ENCODE data around the gene SUPV3L1. TPM values are rescaled to one million over a fixed set of nuclear protein-coding genes. Genes with fewer than 3 reads are reported as not detected.

The SUPV3L1 gene
- total RNA-seq, 1 donor: 11.8 TPM

GRCh38 chr10:69201045-69201444, 21.0 kb downstream of the SUPV3L1 start:
- DNase-seq (ENCODE audit: low read depth in 2 of 3, low spot score in 2 of 3): no peak

DNA sequence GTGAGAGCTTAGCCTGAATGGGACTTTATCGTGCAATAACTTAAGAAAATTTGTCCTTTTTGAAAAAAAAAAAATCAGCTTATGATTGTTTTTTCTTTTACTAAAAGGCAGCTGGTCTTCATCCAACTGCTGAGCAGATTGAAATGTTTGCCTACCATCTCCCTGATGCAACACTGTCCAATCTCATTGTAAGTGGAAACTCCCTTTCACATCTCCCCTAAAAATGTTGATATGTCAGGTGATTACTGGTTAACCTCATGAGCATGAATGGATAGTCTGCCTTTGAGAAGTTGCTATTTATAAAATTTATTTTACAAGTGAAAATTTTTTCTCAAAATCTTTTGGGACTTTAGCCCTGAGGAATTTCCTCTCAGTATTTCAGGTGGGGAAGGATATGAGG, 22.3 kb downstream of the SUPV3L1 start:
- DNase-seq (ENCODE audit: low read depth in 2 of 3, low spot score in 2 of 3): no peak

DNA sequence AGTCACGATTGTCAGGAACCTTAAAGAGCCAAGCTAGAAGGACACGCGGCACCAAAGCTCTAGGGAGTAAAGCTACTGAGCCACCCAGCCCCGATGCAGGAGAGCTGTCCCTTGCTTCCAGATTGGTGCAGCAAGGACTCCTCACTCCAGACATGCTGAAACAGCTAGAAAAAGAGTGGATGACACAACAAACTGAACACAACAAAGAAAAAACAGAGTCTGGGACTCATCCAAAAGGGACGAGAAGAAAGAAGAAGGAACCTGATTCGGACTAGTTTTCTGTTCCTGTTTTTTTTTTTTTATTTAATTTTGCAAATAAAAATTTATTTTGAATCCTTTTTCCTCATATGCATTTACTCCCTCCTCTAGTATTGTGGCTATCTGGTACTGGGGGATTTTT, 28.7 kb downstream of the SUPV3L1 start:
- DNase-seq (ENCODE audit: low read depth in 2 of 3, low spot score in 2 of 3): no peak

- no peak for DNase-seq (ENCODE audit: low read depth in 2 of 3, low spot score in 2 of 3)
Measured at GRCh38 chr10:69209787-69210484, 29.9 kb downstream of the SUPV3L1 start.

DNA sequence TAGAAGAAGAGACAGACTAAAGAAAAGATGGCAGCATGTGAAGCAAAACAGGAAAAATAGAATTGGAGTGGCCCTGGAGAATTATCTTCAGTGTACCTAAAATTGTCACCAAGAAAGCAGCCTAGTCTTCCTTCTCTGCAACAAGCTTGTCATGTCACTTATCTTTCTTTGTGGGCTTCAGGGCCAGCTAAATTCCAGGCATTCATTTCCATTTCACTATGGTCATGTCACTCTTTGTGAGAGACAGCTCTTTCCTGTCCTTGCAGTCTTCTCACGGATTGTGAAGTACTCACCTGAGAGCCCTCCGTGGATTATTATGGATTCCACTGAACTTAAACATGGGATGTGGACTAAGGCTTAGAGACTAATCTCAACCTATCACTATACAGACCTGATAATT, 31.1 kb downstream of the SUPV3L1 start:
- no peak for DNase-seq (ENCODE audit: low read depth in 2 of 3, low spot score in 2 of 3)

- DNase-seq (ENCODE audit: low read depth in 2 of 3, low spot score in 2 of 3): no peak
Measured at GRCh38 chr10:69211524-69211923, 31.5 kb downstream of the SUPV3L1 start.

GRCh38 chr10:69213591-69214311, 33.7 kb downstream of the SUPV3L1 start:
- DNase-seq (ENCODE audit: low read depth in 2 of 3, low spot score in 2 of 3): peak in 1 of 3 donors; percentile 11

DNA sequence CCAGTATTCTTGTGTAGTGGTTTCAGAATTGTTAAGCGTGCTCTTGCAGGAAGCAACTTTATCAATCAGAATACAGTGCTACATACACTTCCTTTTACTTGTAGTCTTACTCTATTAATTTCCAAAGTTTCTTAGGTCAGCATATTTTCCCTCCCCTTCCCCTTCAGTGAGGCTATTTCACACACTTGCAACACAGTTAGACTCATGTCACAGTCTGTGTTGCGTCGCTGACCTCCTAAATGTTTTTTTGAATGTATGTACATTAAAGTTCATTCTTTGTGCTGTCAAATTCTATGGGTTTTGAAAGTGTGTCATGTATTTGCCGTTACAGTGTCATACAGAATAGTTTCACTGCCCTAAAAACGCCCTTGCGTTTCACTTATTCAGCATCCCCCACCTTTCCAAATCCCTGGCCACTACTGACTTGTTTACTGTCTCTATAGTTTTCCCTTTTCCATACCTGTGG, 34.7 kb downstream of the SUPV3L1 start:
- no peak for DNase-seq (ENCODE audit: low read depth in 2 of 3, low spot score in 2 of 3)

DNA sequence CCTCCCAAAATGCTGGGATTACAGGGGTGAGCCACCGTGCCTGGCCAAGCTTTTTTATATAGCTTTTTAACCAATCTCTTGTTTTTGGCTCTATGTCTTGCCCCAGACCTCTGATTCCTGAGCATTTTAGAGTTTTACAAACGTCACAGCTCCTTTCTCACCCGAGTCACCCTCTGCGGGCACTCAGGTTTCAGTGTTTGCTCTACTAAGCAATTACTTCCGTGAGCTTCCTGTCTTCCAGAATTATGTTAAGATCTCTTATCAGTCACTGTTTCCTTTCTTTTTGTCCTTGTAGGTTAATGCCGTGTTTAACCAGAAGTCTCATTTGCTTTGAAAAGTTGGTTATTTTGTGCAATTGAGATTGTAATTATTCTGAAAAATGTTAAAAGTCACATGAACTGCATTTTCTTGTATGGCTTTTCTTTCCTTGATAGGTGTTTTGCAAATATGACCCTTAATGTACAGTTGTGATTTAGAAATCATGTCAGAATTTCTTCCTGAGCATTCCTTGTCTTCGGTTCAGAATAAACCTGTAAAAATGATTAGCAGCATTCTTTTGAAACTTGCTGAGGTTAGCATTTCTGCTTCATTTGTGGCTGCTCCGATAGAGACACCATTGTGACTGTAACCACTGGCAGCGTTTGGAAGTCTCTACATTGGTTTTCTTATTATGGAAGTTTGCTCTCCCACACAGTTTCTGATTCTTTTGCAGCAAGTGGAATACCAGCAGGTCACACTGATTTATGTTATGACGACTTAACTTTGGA, 35.6 kb downstream of the SUPV3L1 start:
- peak in 2 of 3 donors; percentile 12 to 23 for DNase-seq (ENCODE audit: low read depth in 2 of 3, low spot score in 2 of 3)

DNA sequence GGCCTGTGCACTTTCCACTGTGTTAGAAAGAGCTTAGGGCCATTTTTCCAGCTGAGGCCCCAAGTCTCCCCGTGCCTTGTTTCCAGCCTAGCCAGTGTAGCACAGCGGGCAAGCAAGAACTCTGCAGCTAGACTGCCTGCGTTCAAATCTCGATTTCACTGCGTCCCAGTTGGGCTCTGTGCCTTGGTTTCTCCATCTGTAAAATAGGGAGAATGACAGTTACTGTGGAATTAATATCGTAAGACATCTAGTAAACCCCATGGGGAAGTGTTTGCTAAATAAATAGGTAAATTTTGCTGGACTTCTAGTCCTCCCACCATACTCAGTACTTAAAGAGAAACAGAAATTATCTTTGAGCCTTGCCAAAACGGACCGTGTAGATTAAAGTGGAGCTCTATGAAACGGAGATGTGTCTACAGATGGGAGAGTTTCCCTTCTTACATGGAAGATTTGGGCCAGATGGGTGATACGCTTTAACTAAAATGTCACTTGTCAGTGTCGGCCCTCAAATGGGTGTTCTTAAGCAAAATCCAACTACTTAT, 36.6 kb downstream of the SUPV3L1 start:
- no peak for DNase-seq (ENCODE audit: low read depth in 2 of 3, low spot score in 2 of 3)

GRCh38 chr10:69217119-69217754, 37.2 kb downstream of the SUPV3L1 start:
- DNase-seq (ENCODE audit: low read depth in 2 of 3, low spot score in 2 of 3): no peak

DNA sequence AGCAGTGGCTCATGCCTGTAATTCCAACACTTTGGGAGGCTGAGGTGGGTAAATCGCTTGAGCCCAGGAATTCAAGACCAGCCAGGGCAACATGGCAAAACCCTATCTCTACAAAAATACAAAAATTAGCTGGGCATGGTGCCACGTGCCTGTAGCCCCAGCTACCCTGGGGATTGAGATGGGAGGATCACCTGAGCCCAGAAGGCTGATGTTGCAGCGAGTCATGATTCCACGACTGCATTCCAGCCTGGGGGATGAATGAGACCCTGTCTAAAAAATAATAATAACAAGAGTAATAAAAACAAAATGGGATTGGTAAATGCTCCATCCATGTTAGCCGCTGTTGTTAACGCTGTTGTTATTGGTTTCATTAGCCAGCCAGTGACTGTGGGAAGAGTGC, 38.8 kb downstream of the SUPV3L1 start:
- no peak for DNase-seq (ENCODE audit: low read depth in 2 of 3, low spot score in 2 of 3)

DNA sequence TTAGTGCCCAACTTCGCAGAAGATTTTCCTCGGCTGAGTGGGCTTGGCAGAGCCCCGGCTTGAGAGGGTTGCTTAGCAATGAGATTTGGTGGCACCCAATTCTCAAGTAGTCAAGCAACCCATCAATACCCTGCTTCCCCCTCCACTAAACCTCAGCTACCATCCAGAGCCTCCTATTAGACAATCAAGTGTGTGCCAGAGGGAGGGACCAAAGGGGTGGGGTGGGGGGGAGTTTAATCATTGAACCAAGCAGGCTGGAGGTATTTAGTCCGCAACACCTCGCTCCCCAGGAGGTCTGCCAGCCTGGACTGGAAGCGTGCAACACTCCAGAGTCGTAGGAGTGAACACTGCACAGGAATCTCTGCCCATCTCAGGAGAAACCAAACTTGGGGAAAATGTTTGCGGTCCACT, 40.0 kb downstream of the SUPV3L1 start, which contains the start of gene HKDC1:
TSS of gene HKDC1 (plus strand) at position 292 of the 411 bp plus-strand sequence. CDS start at position 396, 104 bp downstream.
- no peak for DNase-seq (ENCODE audit: low read depth in 2 of 3, low spot score in 2 of 3)

DNA sequence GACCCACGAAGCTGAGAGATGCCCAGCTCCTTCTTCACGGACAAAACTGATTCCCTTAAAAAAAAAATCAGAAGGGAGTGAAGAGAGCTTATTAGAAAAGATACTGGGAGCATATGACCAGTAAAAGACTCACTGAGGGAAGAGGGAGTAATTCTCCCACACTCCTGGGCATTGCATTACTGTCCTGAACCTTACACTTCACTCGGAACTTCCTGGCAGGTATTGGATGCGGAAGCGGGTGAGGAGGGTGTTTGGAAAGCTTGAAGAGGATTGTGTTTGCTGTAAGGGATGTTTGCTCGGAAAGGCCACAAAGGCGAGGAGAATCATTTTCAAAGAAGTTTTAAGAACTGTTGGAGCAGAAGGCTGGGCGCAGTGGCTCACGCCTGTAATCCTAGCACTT, 40.5 kb downstream of the SUPV3L1 start:
- DNase-seq (ENCODE audit: low read depth in 2 of 3, low spot score in 2 of 3): no peak

GRCh38 chr10:69222157-69223027, 42.4 kb downstream of the SUPV3L1 start:
- peak in 2 of 3 donors; percentile 62 to 83 for DNase-seq (ENCODE audit: low read depth in 2 of 3, low spot score in 2 of 3)

DNA sequence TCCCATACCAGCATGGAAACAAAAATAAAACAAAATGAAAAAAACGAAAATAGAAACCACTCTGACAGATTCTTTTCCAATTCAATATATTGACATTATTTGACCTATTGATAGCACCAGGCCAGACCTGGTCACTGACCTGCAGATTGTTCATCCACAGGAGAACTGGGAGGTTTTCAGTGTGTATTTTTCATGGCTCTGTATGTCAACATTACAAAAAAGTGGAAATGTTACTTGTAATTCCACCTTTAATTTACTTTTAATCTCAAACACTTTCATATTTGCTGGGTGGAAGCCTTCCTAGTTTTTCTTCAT, 43.0 kb downstream of the SUPV3L1 start:
- DNase-seq (ENCODE audit: low read depth in 2 of 3, low spot score in 2 of 3): no peak

GRCh38 chr10:69224862-69225657, 45.0 kb downstream of the SUPV3L1 start:
- peak in 1 of 3 donors; percentile 8 for DNase-seq (ENCODE audit: low read depth in 2 of 3, low spot score in 2 of 3)

- no peak for DNase-seq (ENCODE audit: low read depth in 2 of 3, low spot score in 2 of 3)
Measured at GRCh38 chr10:69225681-69226080, 45.6 kb downstream of the SUPV3L1 start.

- no peak for DNase-seq (ENCODE audit: low read depth in 2 of 3, low spot score in 2 of 3)
Measured at GRCh38 chr10:69226919-69227450, 47.0 kb downstream of the SUPV3L1 start.

Data from hematopoietic multipotent progenitor cell (in vitro differentiated cells).